Endothelial cell (in vitro differentiated cells): ENCODE data around the gene IFNL2. TPM values are rescaled to one million over a fixed set of nuclear protein-coding genes. Genes with fewer than 3 reads are reported as not detected.

Experiments used
- DNase-seq: peaks from one replicate; pipeline ENCODE4 v3.0.0; 2021; ENCODE audit warnings: low spot score
- H3K27ac Mint-ChIP-seq: one replicate; pipeline ENCODE4 v1.8.0; 2021; ENCODE audit warnings: mixed read lengths, inconsistent platforms; ENCODE audit not compliant: unreplicated experiment
- H3K27me3 Mint-ChIP-seq: one replicate; pipeline ENCODE4 v1.8.0; 2021; ENCODE audit warnings: mild to moderate bottlenecking, moderate library complexity, mixed read lengths, inconsistent platforms; ENCODE audit not compliant: unreplicated experiment
- H3K36me3 Mint-ChIP-seq: one replicate; pipeline ENCODE4 v1.8.0; 2021; ENCODE audit warnings: mild to moderate bottlenecking, low read depth, mixed read lengths, inconsistent platforms; ENCODE audit not compliant: unreplicated experiment
- H3K4me1 Mint-ChIP-seq: one replicate; pipeline ENCODE4 v1.8.0; 2021; ENCODE audit warnings: mild to moderate bottlenecking, mixed read lengths, inconsistent platforms; ENCODE audit not compliant: unreplicated experiment
- H3K4me3 Mint-ChIP-seq: one replicate; pipeline ENCODE4 v1.8.0; 2021; ENCODE audit warnings: mild to moderate bottlenecking, mixed read lengths, inconsistent platforms; ENCODE audit not compliant: unreplicated experiment
- H3K9me3 Mint-ChIP-seq: one replicate; pipeline ENCODE4 v1.8.0; 2021; ENCODE audit warnings: mixed read lengths, inconsistent platforms; ENCODE audit not compliant: unreplicated experiment
- total RNA-seq: library from RNA; stranded (reverse); fragmentation: NEBNext Ultra II Directional; extraction: Animal tissue kit (Norgen Biotek cat#: 25700); gene quantifications from one replicate; pipeline ENCODE4 v1.2.1, GENCODE V29; 2021; ENCODE audit not compliant: unreplicated experiment
- TF ChIP-seq, protein P1 (sequence below): fragments of 200-600 bp; sonication (generic); IDR thresholded peaks from one replicate; pipeline ENCODE4 v1.5.0; 2021; ENCODE audit warnings: antibody characterized with exemption; ENCODE audit not compliant: unreplicated experiment

The IFNL2 gene
- total RNA-seq, 1 donor from 2014 or later, result not detected

DNA sequence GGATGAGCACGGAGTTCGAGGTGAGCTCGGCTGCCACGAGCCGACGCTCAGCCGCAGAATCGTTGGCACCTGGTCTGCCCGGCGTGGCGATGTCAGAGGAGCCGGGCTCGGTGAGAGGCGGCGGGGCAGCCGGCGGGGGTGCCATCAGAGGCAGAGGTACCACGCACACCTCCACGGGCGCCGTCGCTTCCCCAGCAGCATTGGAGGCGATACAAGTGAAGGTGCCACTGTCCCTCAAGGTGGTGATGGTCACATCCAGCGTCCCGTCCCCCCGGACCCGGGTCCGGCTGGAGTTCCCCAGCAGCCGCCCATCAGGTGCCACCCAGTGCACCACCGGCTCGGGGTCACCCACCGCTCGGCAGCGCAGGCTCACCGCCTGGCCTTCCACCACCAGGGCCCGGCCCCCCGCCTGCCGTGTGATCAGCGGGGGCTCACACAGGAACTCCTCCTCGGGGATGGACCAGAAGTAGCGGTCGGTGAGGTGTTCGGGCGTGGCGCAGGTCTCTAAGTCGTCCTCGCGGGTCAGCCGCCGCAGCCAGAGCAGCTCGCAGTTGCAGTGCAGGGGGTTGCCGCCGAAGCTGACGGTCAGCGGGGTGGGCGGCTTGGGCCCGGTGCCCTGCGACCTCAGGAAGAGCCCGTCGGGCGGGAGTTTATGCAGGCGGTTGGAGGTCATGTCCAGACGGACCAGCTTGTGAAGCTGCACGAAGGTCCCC, 46.0 kb downstream of the IFNL2 start:
- Mint-ChIP-seq H3K27me3 (peaks cover 14% of the 10 kb centered on the region), H3K27ac (no peak overlapping the region), H3K4me1 (peaks cover under 1% of the 10 kb centered on the region), H3K4me3 (no peak overlapping the region), H3K9me3 (no peaks in the 10 kb centered on the region), H3K36me3 (peaks cover under 1% of the 10 kb centered on the region)
- DNase-seq, result no peak
- TF ChIP-seq, protein P1, sequence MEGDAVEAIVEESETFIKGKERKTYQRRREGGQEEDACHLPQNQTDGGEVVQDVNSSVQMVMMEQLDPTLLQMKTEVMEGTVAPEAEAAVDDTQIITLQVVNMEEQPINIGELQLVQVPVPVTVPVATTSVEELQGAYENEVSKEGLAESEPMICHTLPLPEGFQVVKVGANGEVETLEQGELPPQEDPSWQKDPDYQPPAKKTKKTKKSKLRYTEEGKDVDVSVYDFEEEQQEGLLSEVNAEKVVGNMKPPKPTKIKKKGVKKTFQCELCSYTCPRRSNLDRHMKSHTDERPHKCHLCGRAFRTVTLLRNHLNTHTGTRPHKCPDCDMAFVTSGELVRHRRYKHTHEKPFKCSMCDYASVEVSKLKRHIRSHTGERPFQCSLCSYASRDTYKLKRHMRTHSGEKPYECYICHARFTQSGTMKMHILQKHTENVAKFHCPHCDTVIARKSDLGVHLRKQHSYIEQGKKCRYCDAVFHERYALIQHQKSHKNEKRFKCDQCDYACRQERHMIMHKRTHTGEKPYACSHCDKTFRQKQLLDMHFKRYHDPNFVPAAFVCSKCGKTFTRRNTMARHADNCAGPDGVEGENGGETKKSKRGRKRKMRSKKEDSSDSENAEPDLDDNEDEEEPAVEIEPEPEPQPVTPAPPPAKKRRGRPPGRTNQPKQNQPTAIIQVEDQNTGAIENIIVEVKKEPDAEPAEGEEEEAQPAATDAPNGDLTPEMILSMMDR, result no peak

- no peak for DNase-seq
- Mint-ChIP-seq H3K4me3 (no peak overlapping the region), H3K27me3 (peaks cover 13% of the 10 kb centered on the region), H3K36me3 (peaks cover 5% of the 10 kb centered on the region), H3K4me1 (peaks cover 5% of the 10 kb centered on the region), H3K27ac (no peak overlapping the region), H3K9me3 (no peaks in the 10 kb centered on the region)
- TF ChIP-seq, protein P1, result no peak
These were observed 47.7 kb downstream of the IFNL2 start for GRCh38 chr19:39315933-39316332.

GRCh38 chr19:39316627-39317321, 48.6 kb downstream of the IFNL2 start:
- H3K4me3 Mint-ChIP-seq, result no peak overlapping the region
- H3K27me3 Mint-ChIP-seq, result peaks cover 18% of the 10 kb centered on the region
- peaks cover 12% of the 10 kb centered on the region for H3K36me3 Mint-ChIP-seq
- H3K9me3 Mint-ChIP-seq, result no peaks in the 10 kb centered on the region
- TF ChIP-seq, protein P1, result no peak
- H3K27ac Mint-ChIP-seq, result no peak overlapping the region
- peaks cover 12% of the 10 kb centered on the region for H3K4me1 Mint-ChIP-seq
- DNase-seq, result no peak

DNA sequence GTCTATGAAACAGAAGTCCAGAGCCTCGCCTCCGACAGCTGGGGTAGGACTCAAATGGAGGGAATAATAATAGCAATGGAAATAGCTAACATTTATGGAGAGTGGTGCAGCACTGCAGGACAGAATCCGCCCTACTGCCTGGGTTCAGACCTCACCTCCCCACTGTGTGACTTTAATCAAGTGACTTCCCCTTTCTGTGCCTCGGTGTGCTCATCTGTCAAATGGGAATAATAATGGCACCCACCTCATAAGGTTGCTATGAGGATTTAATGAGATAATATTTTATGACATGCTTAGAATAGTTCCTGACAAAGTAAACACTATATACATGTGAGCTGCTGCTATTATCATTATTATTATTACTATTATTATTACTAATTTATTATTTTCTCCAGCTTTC, 49.3 kb downstream of the IFNL2 start:
- no peak overlapping the region for H3K27ac Mint-ChIP-seq
- H3K9me3 Mint-ChIP-seq, result no peaks in the 10 kb centered on the region
- TF ChIP-seq, protein P1, result no peak
- peaks cover 18% of the 10 kb centered on the region for H3K27me3 Mint-ChIP-seq
- peaks cover 12% of the 10 kb centered on the region for H3K36me3 Mint-ChIP-seq
- no peak for DNase-seq
- H3K4me3 Mint-ChIP-seq, result no peak overlapping the region
- peaks cover 12% of the 10 kb centered on the region for H3K4me1 Mint-ChIP-seq

DNA sequence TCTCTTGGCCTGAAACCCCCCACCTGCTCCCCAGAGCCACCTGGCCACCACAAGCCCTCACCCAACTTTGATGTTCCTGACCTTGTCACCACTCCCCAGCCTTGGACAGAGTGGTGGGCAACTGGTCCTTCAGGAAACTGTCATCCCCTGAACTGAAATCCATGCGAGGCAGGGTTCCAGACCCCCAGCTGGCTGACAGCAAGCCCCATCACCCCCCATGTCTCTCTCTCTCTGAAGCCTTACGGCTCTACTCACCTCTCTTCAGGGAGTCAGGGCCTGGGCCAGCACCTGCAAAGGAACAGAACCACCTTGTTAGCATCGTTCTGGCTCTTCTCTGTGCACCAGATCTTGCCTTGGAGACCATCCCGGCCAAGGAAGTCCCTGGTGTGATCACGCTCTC, 49.9 kb downstream of the IFNL2 start:
- DNase-seq, result no peak
- Mint-ChIP-seq H3K27me3 (peaks cover 23% of the 10 kb centered on the region), H3K9me3 (no peaks in the 10 kb centered on the region), H3K4me1 (peaks cover 12% of the 10 kb centered on the region), H3K36me3 (peaks cover 12% of the 10 kb centered on the region), H3K27ac (no peak overlapping the region), H3K4me3 (no peak overlapping the region)
- TF ChIP-seq, protein P1, result no peak
